MG63 (cell line): ENCODE data around the gene KLKB1. TPM values are rescaled to one million over a fixed set of nuclear protein-coding genes. Genes with fewer than 3 reads are reported as not detected.
"Not testable (repeated sequence)": the region's sequence is repeated elsewhere in the genome, so short reads cannot be mapped to it uniquely, and the experiment has no call there.

ENCODE experiments used
- DNase-seq: peaks from one replicate; pipeline ENCODE4 v3.0.0-alpha.2; 2020
- H3K27me3 ChIP-seq: fragments of 250-450 bp; sonication (Bioruptor Pico); 2 replicates; pipeline ENCODE4 v1.5.1; 2020; ENCODE audit warnings: mild to moderate bottlenecking, moderate library complexity
- H3K36me3 ChIP-seq: fragments of 250-450 bp; sonication (Bioruptor Pico); 2 replicates; pipeline ENCODE4 v1.5.1; 2020; ENCODE audit warnings: mild to moderate bottlenecking, moderate library complexity
- H3K4me3 ChIP-seq: fragments of 250-450 bp; sonication (Bioruptor Pico); 2 replicates; pipeline ENCODE4 v1.5.1; 2020; ENCODE audit warnings: mild to moderate bottlenecking, moderate library complexity
- H3K9me3 ChIP-seq: fragments of 250-450 bp; sonication (Bioruptor Pico); 2 replicates; pipeline ENCODE4 v1.5.1; 2020; ENCODE audit warnings: mild to moderate bottlenecking, moderate library complexity
- total RNA-seq: library from RNA; depleted of rRNA; stranded (reverse); fragments of >200 nt; shearing (Covaris generic); gene quantifications from 2 replicates; pipeline ENCODE4 v1.2.3, GENCODE V29; 2014; ENCODE audit warnings: low replicate concordance

Gene KLKB1
- total RNA-seq, 1 experiment from 2014 or later = not detected

GRCh38 chr4:186248643-186249042 lies 21.3 kb downstream of the KLKB1 start:
- no peaks in the 10 kb centered on the region for H3K36me3 ChIP-seq
- H3K4me3 ChIP-seq = no peak overlapping the region
- no peaks in the 10 kb centered on the region for H3K9me3 ChIP-seq
- no peak for DNase-seq
- no peaks in the 10 kb centered on the region for H3K27me3 ChIP-seq

- DNase-seq = peak; percentile 27
- H3K4me3 ChIP-seq = no peak overlapping the region
- no peaks in the 10 kb centered on the region for H3K9me3 ChIP-seq
- no peaks in the 10 kb centered on the region for H3K36me3 ChIP-seq
- no peaks in the 10 kb centered on the region for H3K27me3 ChIP-seq
These were observed 22.8 kb downstream of the KLKB1 start for GRCh38 chr4:186249785-186250754.

GRCh38 chr4:186250760-186251159 lies 23.5 kb downstream of the KLKB1 start:
- Histone ChIP-seq H3K36me3 (no peaks in the 10 kb centered on the region), H3K9me3 (no peaks in the 10 kb centered on the region), H3K4me3 (no peak overlapping the region), H3K27me3 (no peaks in the 10 kb centered on the region)
- no peak for DNase-seq

GRCh38 chr4:186255122-186255521 lies 27.8 kb downstream of the KLKB1 start:
- Histone ChIP-seq H3K4me3 (no peak overlapping the region), H3K36me3 (no peaks in the 10 kb centered on the region)

GRCh38 chr4:186258216-186258811 lies 31.0 kb downstream of the KLKB1 start:
- no peak overlapping the region for H3K4me3 ChIP-seq
- no peak for DNase-seq
- H3K27me3 ChIP-seq = no peaks in the 10 kb centered on the region
- H3K36me3 ChIP-seq = no peaks in the 10 kb centered on the region
- no peaks in the 10 kb centered on the region for H3K9me3 ChIP-seq

More at GRCh38 chr4:186255122-186255521, 27.8 kb downstream of the KLKB1 start:
- no peaks in the 10 kb centered on the region for H3K27me3 ChIP-seq
- H3K9me3 ChIP-seq = no peaks in the 10 kb centered on the region
- DNase-seq = no peak

- peak; percentile 16 for DNase-seq
These were observed 32.8 kb downstream of the KLKB1 start for GRCh38 chr4:186260117-186260503.

GRCh38 chr4:186260504-186261448 lies 33.5 kb downstream of the KLKB1 start:
- peak; percentile 24 for DNase-seq
- H3K4me3 ChIP-seq = no peak overlapping the region

More at GRCh38 chr4:186260117-186260503, 32.8 kb downstream of the KLKB1 start:
- no peaks in the 10 kb centered on the region for H3K27me3 ChIP-seq
- H3K36me3 ChIP-seq = no peaks in the 10 kb centered on the region
- H3K4me3 ChIP-seq = no peak overlapping the region
- no peaks in the 10 kb centered on the region for H3K9me3 ChIP-seq

GRCh38 chr4:186264660-186265059 lies 37.4 kb downstream of the KLKB1 start:
- no peak for DNase-seq
- no peak overlapping the region for H3K4me3 ChIP-seq
- H3K36me3 ChIP-seq = no peaks in the 10 kb centered on the region

More at GRCh38 chr4:186260504-186261448, 33.5 kb downstream of the KLKB1 start:
- no peaks in the 10 kb centered on the region for H3K36me3 ChIP-seq
- no peaks in the 10 kb centered on the region for H3K9me3 ChIP-seq
- no peaks in the 10 kb centered on the region for H3K27me3 ChIP-seq

GRCh38 chr4:186265250-186265649 lies 37.9 kb downstream of the KLKB1 start:
- H3K36me3 ChIP-seq, DNase-seq: not testable (repeated sequence)

More at GRCh38 chr4:186264660-186265059, 37.4 kb downstream of the KLKB1 start:
- H3K27me3 ChIP-seq = no peaks in the 10 kb centered on the region
- H3K9me3 ChIP-seq = no peaks in the 10 kb centered on the region

GRCh38 chr4:186265683-186266652 lies 38.7 kb downstream of the KLKB1 start, which contains the start of gene F11:
Gene F11, plus strand, starts transcription at chr4:186266189. Its CDS starts 948 bp downstream, at chr4:186267137.
- Histone ChIP-seq H3K27me3 (no peaks in the 10 kb centered on the region), H3K36me3 (no peaks in the 10 kb centered on the region), H3K4me3 (no peak within 1 kb of the TSS), H3K9me3 (no peaks in the 10 kb centered on the region)
- no peak for DNase-seq

More at GRCh38 chr4:186265250-186265649, 37.9 kb downstream of the KLKB1 start:
- H3K4me3 ChIP-seq, H3K9me3 ChIP-seq, H3K27me3 ChIP-seq: not testable (repeated sequence)

- H3K27me3 ChIP-seq = no peaks in the 10 kb centered on the region
- H3K36me3 ChIP-seq = no peaks in the 10 kb centered on the region
- no peak for DNase-seq
- H3K4me3 ChIP-seq = no peak overlapping the region
- H3K9me3 ChIP-seq = no peaks in the 10 kb centered on the region
These were observed 39.6 kb downstream of the KLKB1 start for GRCh38 chr4:186266729-186267456.

- Histone ChIP-seq H3K4me3 (no peak overlapping the region), H3K27me3 (no peaks in the 10 kb centered on the region), H3K36me3 (no peaks in the 10 kb centered on the region), H3K9me3 (no peaks in the 10 kb centered on the region)
- no peak for DNase-seq
These were observed 43.9 kb downstream of the KLKB1 start for GRCh38 chr4:186271081-186271678.

- Histone ChIP-seq H3K4me3 (no peak overlapping the region), H3K9me3 (no peaks in the 10 kb centered on the region), H3K36me3 (no peaks in the 10 kb centered on the region), H3K27me3 (no peaks in the 10 kb centered on the region)
- DNase-seq = no peak
These were observed 45.5 kb downstream of the KLKB1 start for GRCh38 chr4:186272699-186273391.

- H3K27me3 ChIP-seq, H3K4me3 ChIP-seq, H3K36me3 ChIP-seq, H3K9me3 ChIP-seq, DNase-seq: not testable (repeated sequence)
These were observed 46.1 kb downstream of the KLKB1 start for GRCh38 chr4:186273392-186273789.
